HG03280 (cell line): ENCODE measurements around the gene SLC22A1.

Experiments
- ATAC-seq: cut with Tn5 transposase; IDR thresholded peaks from one replicate; pipeline ENCODE4 v1.9.1; 2021; ENCODE audit warnings: mild to moderate bottlenecking, moderate library complexity; ENCODE audit not compliant: unreplicated experiment

Gene SLC22A1

DNA sequence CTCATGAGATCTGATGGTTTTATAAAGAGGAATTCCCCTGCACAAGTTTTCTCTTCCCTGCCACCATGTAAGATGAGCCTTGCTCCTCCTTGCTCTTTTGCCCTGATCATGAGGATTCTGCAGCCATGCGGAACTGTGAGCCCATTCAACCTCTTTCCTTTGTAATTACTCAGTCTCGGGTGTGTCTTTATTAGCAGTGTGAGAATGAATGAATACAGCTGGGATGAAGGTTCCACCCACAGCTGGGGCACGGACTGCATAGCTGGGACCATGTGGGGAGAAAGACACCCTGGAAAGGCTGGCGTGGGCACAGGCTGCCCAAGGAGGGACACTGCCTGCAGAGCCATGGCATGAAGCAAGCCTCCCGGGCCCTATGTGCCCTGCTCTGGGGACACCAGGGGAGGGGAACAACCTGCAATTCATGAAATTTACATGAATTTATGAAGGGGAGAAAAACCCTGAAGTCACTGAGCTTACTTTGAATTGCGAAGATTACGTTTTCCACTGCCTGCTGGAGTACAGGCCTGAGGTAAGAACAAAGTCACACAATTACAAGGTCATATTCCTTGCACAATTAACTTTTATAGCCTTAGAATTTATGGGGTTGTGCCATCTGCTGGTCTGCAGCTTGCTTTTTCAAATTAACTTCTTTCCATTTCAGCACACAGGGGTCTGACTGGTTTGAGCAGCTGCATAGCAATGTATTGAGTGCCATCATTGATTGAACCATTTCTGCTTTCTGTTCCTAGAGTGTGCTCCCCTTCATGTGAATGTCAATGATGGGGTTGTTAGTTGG lies 46.2 kb downstream of the SLC22A1 start:
- ATAC-seq, result no peak

DNA sequence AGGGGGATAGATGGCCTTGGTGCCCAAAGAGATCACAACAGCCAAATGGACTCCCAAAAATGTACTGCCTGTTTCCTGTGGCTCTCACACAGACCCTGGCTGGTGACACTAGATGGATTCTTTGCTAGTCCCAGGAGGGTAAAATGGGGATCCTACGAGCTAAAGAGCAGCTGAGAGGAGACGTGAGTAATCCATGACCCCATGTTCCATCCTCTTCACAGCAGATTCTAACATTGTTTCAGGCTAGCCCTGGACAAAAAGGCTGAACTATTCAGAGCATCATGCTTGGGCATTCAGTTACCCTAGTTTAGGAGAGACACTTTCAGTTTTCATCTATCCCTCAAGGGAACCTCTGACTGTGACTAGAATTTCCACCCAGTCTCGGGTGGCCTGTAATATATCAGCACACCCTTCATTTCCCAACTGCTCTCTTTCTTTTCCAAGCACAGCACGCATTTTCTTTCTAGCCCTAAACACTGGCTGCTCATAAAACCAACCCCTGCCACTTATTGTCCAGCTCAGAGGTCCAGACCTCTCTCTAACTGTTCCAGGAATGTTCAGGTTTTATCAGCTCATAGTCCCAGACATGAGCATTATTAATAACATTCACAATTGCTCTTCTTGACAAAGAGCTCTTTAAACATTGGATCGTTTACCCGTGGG lies 48.5 kb downstream of the SLC22A1 start:
- ATAC-seq, result no peak

DNA sequence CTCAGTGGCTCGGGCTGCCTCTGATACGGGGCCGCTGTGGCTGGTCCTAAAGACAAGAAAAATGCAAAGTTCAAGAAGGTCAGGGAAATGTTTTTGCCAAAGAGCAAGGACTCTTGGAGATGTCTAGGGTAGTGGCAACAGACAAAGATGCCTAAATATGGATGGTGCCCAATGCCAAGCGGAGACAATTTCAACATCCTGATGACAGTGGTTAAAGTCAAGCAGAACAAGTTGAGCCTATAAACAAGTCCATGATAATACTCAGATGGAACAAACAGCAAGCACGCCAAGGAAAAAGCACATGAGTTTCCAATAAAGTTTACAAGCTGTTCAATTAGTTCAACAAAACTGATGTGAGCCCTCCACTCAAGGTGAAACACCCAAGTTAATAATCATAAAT lies 51.1 kb downstream of the SLC22A1 start:
- no peak for ATAC-seq

DNA sequence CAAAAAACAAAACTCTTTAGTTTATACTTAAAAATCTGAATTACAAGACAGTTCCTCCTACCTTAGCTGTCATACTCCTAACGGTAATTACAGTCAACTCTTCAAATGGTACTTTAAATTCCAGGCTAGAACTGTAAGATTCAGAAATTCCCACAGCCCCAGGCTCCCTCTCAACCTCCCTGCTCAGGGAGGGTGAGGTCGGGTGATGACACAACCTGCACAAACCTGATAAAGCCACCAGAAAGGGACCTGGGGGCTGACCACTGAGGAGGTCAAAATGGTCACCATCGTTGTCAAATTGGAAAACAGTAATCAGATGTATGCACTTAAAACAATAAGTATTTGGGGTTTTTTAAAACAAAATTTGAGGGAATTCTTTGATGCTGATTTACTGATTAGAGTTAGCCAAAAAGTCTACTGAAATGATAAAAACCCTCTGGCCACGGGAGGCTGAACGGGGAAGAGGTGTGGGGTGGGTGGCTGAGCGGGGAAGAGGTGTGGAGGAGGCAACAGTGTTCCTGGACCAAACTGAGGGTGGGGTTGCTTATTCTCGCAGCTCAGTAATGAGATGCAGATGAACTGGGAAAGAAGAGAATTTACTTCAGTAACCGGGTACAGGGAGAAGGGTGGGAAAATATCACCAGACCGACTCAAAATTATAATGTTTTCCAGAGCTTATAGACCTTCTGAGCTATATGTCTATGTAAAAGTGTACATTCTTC lies 52.4 kb downstream of the SLC22A1 start:
- no peak for ATAC-seq

DNA sequence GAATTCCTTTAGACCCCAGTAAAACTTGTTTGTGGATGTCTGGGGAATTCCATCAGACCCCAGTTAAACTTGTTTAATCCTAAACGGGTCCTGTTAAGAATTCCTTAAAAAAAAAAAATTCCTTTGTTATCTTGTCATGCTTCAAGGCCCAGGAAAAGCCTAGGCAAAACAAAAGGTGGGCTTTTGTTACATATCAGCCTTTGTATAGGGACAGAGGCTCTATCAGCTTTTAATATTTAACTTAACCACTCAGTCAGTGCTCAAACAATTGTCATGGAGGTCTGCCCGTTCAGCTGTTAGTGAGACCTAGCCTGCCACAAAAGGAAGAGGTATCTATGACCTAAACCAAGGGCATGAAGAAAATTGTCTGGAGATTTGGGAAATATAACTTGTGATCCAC lies 53.1 kb downstream of the SLC22A1 start:
- no peak for ATAC-seq

DNA sequence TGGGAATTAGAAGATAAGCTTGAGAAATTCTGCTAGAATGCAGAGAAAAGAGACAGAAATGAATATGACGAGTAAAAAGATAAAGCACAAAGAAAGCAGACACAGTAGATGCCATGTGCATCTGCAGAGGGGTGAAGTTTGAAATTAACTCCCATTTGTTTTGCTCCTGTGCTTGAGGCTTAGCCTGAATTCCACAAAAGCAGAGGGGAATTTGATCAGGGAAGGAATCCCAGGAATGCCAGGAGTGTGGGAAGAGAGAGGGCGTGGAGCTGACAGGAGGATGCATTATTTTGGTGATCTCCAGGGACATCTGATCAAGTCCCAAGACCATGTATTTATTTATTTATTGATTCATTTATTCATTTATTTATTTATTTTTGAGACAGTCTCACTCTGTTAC lies 55.6 kb downstream of the SLC22A1 start:
- ATAC-seq, result no peak

DNA sequence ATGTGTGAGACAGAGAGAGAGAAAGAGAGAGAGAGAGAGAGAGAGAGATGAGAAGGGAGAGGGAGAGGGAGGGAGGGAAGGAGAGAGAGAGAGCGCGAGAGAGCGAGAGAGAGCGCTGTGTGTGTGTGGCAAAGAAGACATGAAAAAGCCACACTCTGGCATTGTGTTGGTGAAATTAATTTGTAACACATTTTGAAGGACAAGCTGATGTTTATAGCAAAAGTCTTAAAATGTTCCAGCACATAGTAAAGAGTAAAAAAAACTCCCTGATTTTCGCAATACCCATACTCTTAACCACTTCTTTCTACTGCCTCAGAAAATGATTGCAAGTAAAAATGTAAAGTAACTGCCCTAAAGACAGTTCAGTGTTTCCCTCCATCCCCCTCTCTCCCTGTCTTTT lies 56.7 kb downstream of the SLC22A1 start:
- no peak for ATAC-seq

DNA sequence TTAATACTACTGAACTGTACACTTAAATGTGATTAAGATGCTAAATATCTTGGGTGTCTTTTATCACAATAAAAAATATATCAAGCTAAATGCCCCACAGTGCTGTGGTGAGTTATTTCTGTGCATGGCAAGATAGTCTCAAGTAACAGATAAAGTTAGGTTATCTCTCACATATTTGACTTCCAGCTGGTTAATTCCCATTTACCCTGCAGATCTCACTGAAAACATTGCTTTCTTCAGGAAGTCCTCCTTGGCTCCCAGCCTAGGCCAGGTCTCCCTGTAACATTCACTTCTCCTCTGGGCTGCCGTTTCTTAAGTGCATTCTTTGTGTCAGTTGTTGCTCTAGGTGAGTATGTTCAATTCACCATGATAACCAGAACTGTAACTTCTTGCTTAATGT lies 59.1 kb downstream of the SLC22A1 start:
- no peak for ATAC-seq

DNA sequence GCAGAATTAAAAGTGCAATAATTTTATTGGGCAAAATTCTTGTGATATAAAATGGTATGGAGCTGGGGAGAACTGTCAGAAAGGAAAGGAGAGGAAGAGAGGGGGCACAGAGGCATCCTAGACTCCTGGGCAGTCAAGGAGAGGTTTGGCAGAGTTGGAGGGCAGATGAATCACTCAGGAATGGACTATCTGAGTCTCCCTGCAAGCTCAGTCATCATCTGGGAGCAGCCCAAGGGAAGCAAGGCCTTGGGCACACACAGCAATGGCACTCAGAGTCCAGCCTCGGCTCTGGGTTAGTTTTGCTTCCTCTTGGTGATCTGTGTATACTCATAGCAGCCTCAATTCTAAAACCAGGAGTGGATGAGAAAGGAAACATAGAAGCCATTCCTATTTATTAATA lies 67.2 kb downstream of the SLC22A1 start:
- no peak for ATAC-seq

DNA sequence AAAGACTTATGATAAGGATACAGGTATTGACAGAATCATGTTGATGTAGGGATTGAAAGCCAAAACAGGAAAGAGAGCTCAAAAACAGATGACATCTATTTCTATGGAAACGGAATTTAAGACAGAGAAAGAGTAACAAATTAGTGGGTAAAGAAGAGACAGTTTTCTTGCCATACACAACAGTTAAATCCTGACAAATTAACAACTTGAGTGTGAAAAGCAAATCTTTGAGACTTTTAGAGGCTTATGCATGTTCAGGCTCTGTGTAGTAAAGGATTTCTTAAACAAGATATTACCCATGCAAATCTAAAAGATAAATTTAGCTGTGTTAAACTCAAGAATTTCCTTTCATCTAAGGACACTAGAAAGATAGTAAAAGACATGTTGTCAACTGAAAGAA lies 68.5 kb downstream of the SLC22A1 start:
- no peak for ATAC-seq

DNA sequence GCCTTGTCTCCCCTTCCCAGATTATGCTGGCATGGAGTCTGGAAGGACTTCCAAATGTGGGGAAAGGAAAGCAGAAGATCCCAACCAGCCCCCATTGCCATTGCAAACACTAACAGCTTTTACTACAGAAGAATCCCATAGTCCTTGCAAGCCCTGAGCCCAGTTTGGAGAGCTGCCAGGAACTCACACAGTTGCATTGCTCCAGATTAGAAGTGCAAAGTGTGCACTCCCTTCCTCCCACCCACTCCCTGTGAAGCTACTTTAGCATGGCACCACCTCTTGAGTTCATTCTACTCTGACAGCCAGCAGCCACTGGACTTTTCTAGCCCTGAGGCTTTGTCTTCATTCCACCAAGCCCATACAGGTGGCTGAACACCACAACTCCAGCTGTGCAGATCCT lies 69.4 kb downstream of the SLC22A1 start:
- no peak for ATAC-seq

DNA sequence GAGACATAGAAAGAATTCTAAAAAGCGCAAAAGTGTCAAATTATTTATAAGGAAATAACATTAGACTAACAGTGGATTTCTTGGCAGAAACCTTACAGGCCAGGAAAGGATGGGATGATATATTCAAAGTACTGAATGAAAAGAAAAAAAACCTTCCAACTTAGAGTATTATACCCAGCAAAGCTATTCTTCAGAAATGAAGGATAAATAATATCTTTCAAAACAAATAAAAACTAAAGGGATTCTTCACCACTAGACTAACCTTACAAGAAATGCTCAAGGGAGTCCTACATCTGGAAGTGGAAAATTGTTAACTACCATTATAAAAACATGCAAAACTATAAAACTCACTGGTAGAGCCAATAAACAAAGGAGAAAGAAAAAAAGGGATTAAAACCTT lies 71.2 kb downstream of the SLC22A1 start:
- ATAC-seq, result no peak

DNA sequence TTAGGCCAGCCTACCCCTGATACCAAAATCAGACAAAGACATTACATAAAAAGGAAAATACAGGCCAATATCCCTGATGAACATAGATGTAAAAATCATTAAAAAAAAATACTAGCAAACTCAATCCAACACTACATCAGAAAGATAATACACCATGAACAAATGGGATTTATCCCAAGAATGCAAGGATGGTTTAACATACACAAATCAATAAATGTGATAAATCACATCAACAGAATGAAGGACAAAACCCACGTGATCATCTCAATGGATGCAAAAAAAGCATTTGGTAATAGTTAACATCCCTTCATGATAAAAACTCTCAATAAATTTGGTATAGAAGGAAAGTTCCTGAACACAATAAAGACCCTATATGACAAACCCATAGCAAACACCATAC lies 73.2 kb downstream of the SLC22A1 start:
- no peak for ATAC-seq

DNA sequence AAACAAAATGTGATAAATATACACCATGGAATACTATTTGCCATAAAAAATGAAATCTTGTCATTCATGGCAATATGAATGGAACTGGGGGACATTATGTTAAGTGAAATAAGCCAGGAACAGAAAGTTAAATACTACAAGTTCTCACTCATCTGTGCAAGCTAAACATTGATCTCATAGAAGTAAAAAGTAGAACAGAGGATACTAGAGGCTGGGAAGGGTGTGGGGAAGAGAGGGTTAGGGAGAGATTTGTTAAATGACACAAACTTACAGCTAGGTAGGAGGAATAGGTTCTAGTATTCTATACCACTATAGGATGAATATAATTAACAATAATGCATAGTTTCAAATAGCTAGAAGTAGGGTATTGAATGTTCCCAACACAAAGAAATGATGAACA lies 76.0 kb downstream of the SLC22A1 start:
- ATAC-seq, result no peak

DNA sequence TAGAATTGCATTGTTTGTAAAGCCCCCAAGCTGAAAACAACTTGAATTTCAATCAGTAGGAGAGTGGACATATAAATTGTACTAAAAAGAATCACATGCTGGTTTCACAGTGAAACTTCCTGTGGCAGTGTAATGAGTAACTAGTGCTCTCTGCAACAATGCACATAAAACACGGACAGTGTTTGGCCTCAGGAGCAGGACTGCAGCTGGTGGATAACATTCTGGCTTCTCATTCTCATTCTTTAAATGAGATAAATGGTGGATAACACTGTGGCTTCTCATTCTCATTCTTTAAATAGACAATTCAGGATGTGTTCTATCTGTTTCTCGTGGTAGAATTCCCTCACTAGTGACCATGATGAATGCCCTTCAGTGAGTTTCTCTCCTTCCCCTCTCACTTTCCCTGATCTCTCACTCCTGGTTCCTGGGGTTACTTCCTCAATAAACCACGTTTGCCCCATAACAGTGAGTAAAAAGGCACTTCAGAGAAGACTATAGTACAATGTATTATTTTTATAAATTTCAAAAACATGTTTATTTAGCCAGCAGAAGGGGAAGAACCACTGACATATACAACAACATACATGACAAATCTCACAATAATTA lies 77.1 kb downstream of the SLC22A1 start:
- no peak for ATAC-seq

DNA sequence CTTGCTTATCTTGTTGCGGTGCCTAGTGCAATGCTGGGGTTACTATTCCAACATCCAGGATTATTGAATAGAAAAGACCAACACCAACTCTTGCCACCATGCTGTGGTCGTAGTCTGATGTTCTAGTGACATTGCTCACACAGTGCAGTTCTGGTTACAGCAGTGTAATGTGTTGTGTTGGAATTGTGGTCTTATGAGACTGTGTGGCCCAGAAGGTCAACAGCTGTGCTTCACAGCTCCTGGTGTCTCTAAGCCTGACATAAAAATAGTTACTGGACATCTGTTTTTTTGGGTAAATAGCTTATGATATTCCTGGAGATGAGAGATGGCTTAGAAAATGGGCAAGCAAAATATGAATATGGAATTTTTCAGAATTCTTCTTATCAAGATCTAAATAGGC lies 79.4 kb downstream of the SLC22A1 start:
- ATAC-seq, result no peak

DNA sequence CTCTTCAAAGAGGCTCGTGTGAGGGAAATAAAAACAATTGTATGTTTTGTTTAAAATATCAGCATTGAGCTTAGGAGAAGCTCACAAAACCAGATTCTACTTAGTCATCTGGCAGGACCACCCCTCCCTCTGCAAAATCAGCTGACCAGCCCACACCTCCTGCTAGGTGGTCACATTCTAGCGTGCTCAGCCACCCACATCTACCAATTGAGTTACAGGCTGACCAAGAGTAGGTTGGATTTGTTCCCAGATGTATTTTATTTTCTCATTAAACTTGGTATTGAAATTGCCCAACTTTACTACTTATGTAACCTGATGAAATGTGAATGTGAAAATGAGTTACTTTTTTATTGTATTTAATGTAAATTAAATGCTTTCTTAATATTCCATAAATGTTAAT lies 80.8 kb downstream of the SLC22A1 start:
- ATAC-seq, result no peak

DNA sequence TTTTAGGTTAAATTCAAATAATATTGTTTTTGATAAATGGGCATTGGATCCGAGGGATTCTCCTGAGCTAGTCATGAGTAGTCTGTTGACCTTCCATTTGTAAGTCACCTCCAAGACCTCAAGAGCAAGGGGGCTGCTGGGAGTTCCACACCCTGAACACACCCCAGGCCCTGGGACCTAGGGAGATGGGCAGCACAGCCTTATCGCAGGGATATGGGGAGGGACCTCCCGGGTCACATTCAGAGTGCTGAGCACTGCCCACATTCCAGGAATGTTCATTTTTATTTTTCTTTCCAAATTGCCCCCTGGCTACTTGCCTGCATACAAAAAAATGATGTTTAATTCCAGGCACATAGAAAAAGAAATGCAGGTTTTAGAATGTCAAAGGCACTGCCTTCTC lies 81.5 kb downstream of the SLC22A1 start:
- no peak for ATAC-seq

DNA sequence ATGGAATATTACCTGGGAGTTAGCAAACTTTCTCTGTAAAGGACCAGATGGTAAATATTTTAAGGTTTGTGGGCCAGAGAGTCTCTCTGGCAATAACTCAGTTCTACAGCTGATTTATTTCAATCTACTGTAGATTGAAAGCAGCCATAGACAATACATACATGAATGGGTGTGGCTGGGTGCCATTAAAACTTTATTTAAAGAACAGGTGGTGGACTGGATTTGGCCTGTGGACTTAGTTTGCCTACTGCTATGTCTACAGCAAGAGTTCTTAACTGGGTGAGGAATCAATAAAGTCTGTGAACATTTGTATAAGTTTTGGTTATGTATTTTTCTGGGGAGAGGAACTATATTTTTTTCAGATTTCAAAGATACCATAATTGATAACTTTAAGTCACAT lies 81.9 kb downstream of the SLC22A1 start:
- ATAC-seq, result no peak

DNA sequence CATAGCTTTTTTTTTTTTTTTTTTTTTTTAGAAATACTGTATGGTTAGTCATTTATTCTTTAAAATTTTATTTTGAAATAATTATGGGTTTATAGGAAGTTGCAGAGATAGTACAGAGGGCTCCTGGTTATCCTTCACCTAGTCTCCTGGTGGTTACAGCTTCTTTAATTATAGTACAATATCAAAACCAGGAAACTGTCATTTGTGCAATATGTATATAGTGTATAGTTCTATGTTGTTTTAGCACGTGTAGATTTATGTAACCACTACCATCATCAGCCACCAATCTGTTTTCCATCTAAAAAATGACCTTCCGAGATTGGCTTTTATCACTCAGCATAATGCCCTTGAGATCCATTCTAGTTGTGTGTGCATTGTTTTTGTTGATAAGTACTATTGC lies 82.3 kb downstream of the SLC22A1 start:
- ATAC-seq, result no peak

DNA sequence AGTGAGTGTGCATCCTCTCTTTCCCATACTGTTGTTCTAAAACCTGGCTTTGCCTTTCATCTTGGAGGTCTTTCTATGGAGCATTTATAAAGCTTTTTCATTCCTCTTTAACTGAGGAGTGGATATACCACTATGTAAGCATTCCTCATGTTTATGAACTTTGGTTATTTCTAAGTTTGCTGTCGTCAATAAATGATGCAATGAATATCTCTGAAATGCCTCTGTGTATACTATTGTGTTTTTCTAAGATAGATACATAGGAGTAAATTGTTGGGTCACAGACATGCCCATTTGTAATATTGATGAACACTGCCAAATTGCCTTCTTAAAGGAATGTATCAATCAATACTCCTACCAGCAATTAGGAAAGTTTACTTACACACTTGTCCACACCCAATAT lies 83.1 kb downstream of the SLC22A1 start:
- no peak for ATAC-seq

DNA sequence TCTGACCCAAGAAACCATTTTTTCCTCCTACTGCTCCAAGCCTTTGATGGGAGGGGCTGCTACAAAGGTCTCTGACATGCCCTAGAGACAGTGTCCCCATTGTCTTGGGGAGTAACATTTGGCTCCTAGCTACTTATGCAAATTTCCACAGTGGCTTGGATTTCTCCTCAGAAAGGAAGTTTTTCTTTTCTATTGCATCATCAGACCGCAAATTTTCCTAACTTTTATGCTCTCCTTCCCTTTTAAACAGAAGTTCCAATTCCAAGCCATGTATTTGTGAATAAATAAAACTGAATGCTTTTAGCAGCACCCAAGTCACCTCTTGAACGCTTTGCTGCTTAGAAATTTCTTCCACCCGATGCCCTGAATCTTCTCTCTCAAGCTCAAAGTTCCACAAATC lies 86.0 kb downstream of the SLC22A1 start:
- ATAC-seq, result no peak
